Tibial artery (tissue), 4 donors: ENCODE results near the gene MAVS.

ENCODE experiments used
- DNase-seq, 2 donors: peaks; one replicate each; pipeline ENCODE4 v3.0.0-alpha.2; 2019
- H3K27ac ChIP-seq, 2 donors: fragments of 200-600 bp; sonication (generic) in 1 of 2; 1 replicate in 1 of 2; 2 replicates in 1 of 2; pipeline ENCODE4 v1.5.1; 2018 to 2019; ENCODE audit warnings: mild to moderate bottlenecking in 1 of 2
- H3K27me3 ChIP-seq, 2 donors: fragments of 200-600 bp; sonication (generic) in 1 of 2; one replicate each; pipeline versions ENCODE4 v1.5.1 to v1.6.0; 2016 to 2019
- H3K36me3 ChIP-seq, 3 donors: fragments of 200-600 bp; sonication (generic) in 2 of 3; one replicate each; pipeline ENCODE4 v1.5.1; 2016 to 2019; ENCODE audit warnings: mild to moderate bottlenecking in 2 of 3
- H3K4me1 ChIP-seq, 4 donors: fragments of 200-600 bp; sonication (generic) in 2 of 4; 1 replicate in 3 of 4; 2 replicates in 1 of 4; pipeline ENCODE4 v1.5.1; 2016 to 2019
- H3K4me3 ChIP-seq, 2 donors: fragments of 200-600 bp; sonication (generic) in 1 of 2; 1 replicate in 1 of 2; 2 replicates in 1 of 2; pipeline ENCODE4 v1.5.1; 2018 to 2019; ENCODE audit warnings: mild to moderate bottlenecking in 2 of 2
- H3K9me3 ChIP-seq, 3 donors: fragments of 200-600 bp; sonication (generic) in 1 of 3; one replicate each; pipeline ENCODE4 v1.5.1; 2016 to 2019
- intact Hi-C: fragments of 100-400 bp; cut with DNase I; formaldehyde crosslinking; loops from one replicate; pipeline ENCODE4 v1.15.0; 2023; ENCODE audit warnings: low total_unique reads
- TF ChIP-seq, protein P1 (sequence below), 2 experiments: fragments of 200-600 bp in 1 of 2; fragments of 450-650 bp in 1 of 2; IDR thresholded peaks; one replicate each; pipeline ENCODE4 v1.5.1; 2017 to 2019; ENCODE audit warnings: antibody characterized with exemption in 2 of 2, mild to moderate bottlenecking in 1 of 2, moderate library complexity in 1 of 2

The MAVS gene

DNA sequence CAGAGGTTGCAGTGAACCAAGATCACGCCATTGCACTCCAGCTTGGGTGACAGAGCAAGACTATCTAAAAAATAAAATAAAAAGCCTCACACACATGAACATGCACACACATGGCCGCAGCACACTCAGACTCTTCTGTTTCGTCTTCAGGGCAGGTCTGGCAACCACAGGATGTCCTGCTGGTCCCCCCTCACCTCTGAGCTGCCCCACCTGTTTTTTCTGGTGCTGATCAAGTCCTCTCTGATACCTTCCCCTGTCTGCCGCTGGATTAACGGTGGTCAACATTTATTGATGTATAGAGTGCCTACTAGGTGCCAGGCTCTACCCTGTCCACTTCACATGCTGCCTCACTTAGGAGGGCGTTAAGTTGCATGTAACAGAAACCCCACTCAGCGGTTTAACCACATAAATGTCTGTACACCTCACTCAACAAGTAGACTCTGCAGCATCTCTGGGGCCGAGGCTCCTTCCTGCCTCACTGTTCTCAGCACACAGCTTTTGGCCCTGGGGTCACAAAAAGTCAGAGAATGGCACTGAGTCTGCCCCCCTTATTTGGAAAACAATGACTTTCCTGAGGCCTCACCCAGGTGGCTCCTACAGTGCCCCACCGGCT lies 30.8 kb upstream of the MAVS start:
- H3K4me3 ChIP-seq: no peak overlapping the region
- H3K36me3 ChIP-seq: no peaks in the 10 kb centered on the region
- H3K27ac ChIP-seq: no peak overlapping the region
- TF ChIP-seq, protein P1, sequence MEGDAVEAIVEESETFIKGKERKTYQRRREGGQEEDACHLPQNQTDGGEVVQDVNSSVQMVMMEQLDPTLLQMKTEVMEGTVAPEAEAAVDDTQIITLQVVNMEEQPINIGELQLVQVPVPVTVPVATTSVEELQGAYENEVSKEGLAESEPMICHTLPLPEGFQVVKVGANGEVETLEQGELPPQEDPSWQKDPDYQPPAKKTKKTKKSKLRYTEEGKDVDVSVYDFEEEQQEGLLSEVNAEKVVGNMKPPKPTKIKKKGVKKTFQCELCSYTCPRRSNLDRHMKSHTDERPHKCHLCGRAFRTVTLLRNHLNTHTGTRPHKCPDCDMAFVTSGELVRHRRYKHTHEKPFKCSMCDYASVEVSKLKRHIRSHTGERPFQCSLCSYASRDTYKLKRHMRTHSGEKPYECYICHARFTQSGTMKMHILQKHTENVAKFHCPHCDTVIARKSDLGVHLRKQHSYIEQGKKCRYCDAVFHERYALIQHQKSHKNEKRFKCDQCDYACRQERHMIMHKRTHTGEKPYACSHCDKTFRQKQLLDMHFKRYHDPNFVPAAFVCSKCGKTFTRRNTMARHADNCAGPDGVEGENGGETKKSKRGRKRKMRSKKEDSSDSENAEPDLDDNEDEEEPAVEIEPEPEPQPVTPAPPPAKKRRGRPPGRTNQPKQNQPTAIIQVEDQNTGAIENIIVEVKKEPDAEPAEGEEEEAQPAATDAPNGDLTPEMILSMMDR (IDR thresholded peaks at IDR 0.05): no peak
- no peaks in the 10 kb centered on the region for H3K9me3 ChIP-seq
- peaks cover 0 to 25% (median 16%) of the 10 kb centered on the region in 4 donors for H3K4me1 ChIP-seq
- intact Hi-C loops: no loop called here
- H3K27me3 ChIP-seq: no peaks in the 10 kb centered on the region
- no peak for DNase-seq

DNA sequence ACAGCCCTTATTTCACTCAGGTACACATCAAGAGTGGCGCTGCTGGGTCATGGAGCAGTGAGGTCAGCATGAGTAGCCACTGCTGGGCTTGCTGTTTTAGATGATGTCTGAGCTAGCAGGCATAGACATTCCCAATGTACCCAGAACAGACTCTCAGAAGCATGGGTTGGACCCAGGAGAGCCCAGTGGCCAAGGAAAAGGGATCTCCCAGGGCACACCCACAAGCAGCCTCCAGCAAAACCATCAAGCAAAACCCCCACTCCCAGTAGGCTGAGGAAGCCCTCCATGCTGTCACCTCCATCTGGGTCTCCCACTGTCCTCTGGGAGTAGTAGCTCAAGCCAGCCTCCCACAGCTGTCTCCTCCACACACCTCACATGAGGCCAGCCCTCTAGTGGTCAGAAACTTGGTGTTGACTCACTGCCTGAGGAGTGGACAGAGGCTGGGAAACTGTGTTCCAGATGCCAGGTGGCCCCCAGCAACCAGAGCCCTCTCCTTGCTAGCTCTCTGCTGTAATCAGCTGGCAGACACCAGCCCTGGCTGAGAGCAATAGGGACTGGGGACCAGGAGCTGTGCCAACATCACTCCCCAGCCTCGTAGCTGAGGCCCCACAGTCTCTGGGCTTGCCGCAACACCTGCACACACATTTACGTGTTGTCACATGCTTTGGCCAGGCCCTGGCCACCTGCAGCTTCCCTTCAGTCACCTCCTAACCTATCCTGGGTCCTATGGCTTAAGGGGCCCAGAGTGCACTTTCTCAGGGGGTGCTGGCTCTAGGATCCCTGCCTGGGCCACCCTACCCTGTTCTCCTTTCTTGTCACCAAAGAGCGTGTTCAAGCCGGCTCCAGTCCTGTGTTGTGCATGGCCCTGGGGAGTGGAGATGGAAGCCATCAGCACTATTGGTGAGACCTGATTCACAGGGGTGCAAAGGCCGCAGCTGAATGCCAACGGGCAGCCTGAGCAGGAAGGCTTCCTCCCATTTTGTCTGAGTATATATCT lies 28.2 kb upstream of the MAVS start:
- Histone ChIP-seq H3K27me3 (no peaks in the 10 kb centered on the region), H3K4me1 (peaks cover 0 to 17% (median 13%) of the 10 kb centered on the region in 4 donors), H3K4me3 (no peak overlapping the region), H3K27ac (peak overlapping the region; percentile 94 to 95), H3K9me3 (no peaks in the 10 kb centered on the region), H3K36me3 (peaks cover 7 to 15% (median 9%) of the 10 kb centered on the region in 3 donors)
- peak in 1 of 2 donors; percentile 67 for DNase-seq
- intact Hi-C loops: no loop called here
- TF ChIP-seq, protein P1 (IDR thresholded peaks at IDR 0.05): peak; percentile 40 to 43

DNA sequence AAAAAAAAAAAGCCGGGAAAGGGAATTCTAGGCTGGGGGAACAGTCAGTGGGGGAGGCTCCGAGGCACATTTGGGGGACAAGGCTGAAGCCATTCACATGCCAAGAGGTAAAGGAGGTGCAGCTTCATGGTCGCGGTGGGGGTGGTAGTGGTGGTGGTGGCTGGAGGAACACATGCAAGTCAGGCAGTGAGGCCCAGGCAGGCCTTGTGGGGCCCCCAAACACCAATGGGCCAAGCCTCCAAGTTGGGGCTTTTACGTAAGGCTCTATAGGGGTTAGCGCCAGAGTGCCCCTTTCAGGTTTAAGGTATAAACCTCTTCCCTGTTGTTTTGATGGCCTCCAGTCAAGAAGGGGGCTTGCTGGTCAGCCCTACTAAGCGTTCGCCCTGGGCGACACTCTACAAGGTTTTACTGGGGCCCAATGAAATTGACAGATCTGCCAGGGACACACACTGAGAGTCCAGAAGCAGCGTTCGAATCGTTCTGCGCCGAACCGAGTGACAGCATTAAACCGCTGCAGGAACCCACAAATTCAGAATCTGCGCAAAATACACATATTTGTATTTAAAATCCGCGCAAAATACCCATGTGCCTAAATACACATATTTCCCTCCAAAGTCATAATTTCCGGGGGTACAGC lies 27.1 kb upstream of the MAVS start:
- Histone ChIP-seq H3K36me3 (peaks cover 18 to 25% (median 20%) of the 10 kb centered on the region in 3 donors), H3K27me3 (no peaks in the 10 kb centered on the region), H3K4me3 (peak overlapping the region; percentile 60 to 76), H3K9me3 (no peaks in the 10 kb centered on the region), H3K4me1 (peaks cover 0 to 17% (median 13%) of the 10 kb centered on the region in 4 donors), H3K27ac (peak overlapping the region; percentile 94 to 95)
- intact Hi-C loops: loop anchor here (2.0 to 5.0 kb wide), 2 partner anchors 33 to 38 kb away; partner anchors contain the start of gene CENPB
- no peak for DNase-seq
- TF ChIP-seq, protein P1 (IDR thresholded peaks at IDR 0.05): no peak

DNA sequence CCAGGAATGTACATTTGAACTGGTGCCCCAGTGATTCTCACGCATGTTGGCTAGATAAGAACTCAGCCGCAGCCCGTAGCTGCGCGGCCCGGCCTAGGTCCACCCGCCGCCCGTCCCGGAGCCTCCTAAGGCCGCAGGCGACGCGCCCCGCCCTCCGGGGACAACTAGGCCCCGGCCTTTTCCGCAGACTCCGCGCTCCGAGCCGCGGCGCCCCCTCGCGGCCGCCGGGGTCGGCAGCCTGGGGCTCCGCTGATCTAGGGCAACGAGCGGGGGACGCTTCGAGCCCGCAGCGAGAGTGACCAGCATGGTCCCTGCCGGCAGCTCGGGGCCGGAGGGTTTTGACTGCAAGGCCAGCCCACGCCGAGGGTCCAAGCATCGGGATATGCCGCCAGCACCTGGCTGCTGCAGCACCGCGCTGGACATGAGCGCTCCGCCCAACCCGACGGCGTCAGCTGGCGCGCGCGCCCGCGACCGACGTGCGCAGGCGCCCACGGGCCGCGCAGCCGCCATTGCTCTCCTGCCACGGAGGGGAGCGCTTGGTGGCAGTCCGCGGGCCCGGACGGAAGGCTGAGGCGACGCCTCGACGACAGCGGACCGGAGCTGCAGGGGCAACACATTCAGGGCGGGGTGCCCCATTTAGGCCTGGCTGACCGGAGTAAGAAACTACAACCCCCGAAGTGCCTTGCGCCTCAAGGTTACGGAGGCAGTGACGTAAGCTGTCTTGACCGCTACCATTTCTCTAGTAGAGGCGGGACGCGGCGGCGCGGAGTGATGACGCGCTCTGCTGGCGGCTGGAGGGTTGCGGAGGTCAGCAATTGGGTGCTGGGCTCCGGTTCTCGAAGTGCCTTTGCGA lies 26.4 kb upstream of the MAVS start, which contains the start of gene AP5S1:
Gene AP5S1, plus strand, starts transcription at position 500 of the 853 bp plus-strand sequence. CDS start 1,571 bp downstream, outside the sequence.
- peaks cover 18 to 33% (median 27%) of the 10 kb centered on the region in 3 donors for H3K36me3 ChIP-seq
- H3K27me3 ChIP-seq: no peaks in the 10 kb centered on the region
- peak within 1 kb of the TSS; percentile 94 to 95 for H3K27ac ChIP-seq
- intact Hi-C loops: loop anchor here (2.0 to 5.0 kb wide), 2 partner anchors 33 to 37 kb away; partner anchors contain the start of gene CENPB
- peak; percentile 98 for DNase-seq
- peak within 1 kb of the TSS; percentile 60 to 76 for H3K4me3 ChIP-seq
- no peaks in the 10 kb centered on the region for H3K9me3 ChIP-seq
- peaks cover 0 to 17% (median 13%) of the 10 kb centered on the region in 4 donors for H3K4me1 ChIP-seq
- TF ChIP-seq, protein P1 (IDR thresholded peaks at IDR 0.05): peak; percentile 99 to 100
